CD4-positive, alpha-beta T cell treated with Interferon gamma for 1 hour (primary cell): Measurements from ENCODE around the gene DYNC1I1.

Source experiments
- DNase-seq: peaks from one replicate; pipeline ENCODE4 v3.0.0-alpha.2; 2020

The DYNC1I1 gene

DNA sequence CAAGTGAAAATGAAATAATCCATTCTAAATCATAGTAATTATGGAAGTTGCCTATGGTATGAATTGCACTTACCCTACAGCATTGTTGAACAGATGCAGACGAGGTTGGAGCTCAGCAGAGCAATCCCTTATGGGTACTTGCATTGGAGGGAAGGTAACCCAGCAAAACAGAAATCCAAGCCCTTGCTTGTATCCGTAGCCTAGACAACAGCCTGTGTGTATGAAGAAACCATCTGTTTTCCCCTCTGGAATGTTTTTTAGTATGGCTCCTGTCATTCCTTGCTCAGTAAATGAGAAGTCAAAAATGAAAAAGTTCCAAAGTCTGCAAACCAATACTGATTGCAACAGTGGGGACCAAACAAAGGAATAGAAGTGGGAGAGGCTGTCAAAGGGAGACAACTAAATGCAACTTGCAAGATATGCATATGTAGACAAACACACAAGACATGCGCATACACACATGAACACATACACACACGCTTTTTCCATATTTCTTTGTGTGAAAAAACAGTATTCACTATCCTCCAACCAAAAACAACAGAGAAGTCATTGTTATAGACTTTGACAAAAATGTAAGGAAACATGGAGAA is 260.8 kb downstream of the DYNC1I1 start:
- no peak for DNase-seq

DNA sequence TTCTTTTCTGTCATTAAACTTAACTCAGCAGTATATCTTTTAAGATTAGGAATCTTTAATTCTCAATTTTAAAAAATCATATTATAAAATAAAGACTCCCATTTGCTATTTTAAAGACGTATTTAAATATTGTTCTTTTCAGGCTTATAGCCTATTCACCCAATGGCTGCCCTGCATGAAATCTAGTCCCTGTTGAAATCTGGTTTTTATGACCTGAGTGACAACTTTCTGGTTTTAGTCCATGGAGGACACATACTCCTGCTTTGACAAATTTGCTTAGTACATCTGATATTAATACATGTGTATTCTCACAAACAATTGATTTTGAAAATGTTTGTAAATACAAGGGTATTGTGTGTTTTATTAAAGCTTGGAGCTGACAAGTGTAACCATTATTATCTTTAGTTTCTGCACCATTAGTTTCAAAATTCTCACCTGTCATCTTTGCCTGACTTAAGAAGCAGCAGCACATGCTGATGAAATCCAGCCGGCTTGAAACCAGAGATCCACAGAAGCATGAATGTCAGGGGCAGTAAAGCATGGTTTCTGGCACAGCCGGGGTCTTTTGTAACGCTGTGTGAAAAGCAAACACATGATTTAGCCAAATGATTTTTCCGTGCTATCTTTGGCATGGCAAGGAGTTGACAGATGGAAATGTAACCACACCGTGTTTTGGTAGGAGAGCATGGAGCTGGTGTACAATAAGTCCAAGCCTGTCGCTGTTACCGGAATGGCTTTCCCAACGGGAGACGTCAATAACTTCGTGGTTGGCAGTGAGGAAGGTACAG is 262.8 kb downstream of the DYNC1I1 start:
- DNase-seq: no peak

- no peak for DNase-seq
Measured at GRCh38 chr7:96040250-96040772, 268.0 kb downstream of the DYNC1I1 start.

DNA sequence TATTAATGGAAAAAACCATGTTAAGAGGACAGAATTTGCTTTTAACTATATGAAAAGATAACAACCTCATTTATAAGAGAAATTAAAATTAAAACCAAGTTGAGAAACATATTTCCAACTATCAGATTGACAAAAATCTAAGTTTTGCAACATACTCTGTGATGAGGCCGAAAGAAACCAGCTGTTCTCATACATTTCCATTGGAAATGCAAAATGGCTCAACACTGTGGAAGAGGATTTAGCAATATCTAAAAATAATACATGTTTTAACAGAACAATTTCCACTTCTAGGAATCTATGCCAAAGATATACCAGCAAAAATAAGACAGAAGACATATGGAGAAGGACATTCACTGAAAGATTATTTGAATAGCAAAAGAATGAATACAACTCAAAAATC is 268.8 kb downstream of the DYNC1I1 start:
- DNase-seq: no peak

GRCh38 chr7:96045181-96045580 is 272.8 kb downstream of the DYNC1I1 start:
- no peak for DNase-seq

- DNase-seq: no peak
Measured at GRCh38 chr7:96045919-96046318, 273.6 kb downstream of the DYNC1I1 start.

DNA sequence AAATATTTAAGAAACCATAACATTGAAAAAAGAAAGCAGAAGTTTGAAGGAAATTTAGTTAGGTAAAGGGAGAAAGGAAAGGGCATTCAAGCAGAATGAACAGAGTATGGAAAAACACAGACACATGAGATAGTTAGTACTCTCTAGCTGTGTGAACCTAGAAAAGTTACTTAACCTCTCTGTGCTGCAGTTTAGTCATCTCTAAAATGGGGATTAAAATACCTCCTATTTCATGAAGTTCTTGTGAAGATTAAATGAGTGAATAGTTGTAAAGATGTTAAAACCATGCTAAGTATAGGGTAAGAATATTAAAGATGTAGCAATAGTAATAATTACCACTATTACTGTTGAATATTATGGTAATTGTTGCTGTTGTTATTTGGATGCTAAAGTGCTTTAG is 279.9 kb downstream of the DYNC1I1 start:
- DNase-seq: no peak

DNA sequence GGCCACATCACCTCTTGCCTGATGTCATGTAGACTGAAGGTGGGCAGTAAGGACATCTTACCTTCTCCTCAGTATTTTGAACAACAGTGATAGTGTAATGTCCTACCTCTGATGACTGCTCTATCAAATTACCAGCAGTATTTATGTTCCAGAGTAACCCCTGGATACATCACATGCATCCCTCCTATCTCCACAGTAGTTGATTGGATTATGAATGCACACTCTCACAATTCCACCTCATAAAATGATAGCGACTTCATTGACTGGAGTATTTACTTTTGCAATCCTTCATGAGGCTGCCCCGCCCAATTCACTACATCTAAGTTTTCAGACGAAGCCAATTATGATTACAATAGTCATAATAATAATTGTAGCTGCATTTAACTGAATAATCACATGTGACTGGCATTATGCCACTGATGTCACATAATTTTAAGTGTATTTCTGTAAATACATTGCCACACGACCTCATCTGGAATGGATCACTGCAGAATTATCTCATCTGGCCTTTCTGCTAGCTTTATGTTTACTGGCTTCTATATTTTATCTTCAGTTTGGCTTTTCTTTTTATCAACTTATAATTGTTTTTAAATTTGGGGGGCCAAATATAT is 280.6 kb downstream of the DYNC1I1 start:
- DNase-seq: no peak

GRCh38 chr7:96055717-96056116 is 283.4 kb downstream of the DYNC1I1 start:
- DNase-seq: no peak

DNA sequence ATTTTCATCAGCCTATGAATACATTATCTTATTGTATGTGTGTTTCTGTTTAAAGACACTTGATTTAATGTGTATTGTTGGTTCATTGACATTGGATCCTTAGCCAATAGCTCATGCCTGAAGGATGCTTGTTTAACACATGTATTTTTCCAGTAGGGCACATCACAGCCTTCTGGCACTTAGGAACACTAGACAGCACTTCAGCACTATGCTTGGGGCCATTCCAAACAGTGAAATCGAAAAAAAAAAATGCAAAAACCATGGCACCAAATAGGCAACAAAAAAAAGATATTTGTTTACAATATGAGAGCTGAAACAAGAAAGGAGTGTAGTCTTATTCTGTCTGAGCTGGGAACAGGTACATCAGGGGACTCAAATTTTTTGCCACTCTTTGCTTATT is 286.7 kb downstream of the DYNC1I1 start:
- DNase-seq: no peak

GRCh38 chr7:96061009-96061408 is 288.7 kb downstream of the DYNC1I1 start:
- no peak for DNase-seq

DNA sequence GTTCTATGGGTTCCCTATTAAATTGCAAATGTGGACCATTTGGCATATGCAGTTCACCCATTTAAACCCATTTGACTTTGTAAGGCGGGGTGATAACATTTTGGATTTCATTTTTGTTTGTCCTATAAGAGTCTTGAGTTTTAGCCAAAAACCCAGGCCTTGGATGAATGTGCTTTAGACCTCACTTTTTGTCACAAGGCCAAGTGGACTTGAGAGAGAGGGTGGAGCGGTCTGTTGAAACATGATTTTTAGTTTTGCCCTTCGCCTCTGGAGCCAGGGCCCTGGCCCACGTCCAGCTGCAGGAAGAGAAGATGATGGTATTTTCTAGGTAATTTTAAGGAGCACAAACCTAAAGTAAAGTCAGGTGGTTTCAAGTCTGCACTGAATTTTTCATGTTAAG is 289.5 kb downstream of the DYNC1I1 start:
- DNase-seq: no peak

DNA sequence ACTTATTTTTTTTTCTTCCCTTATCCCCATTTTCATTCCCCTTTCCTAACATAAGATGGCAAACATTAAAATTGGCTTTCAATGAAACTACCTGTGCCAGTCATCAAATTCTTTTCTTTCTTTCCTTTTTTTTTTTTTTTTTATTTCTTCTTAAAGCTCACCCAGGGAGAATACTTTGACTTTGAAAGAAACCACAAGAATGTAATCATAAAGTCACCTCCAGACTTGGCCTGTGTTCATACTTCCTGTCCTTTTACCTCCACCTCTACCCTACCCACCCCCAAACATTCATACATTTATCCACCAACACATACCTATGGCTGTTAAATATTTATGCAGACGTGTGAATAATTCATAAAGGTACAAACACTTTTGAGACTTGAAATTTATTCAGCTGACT is 295.0 kb downstream of the DYNC1I1 start:
- DNase-seq: no peak

DNA sequence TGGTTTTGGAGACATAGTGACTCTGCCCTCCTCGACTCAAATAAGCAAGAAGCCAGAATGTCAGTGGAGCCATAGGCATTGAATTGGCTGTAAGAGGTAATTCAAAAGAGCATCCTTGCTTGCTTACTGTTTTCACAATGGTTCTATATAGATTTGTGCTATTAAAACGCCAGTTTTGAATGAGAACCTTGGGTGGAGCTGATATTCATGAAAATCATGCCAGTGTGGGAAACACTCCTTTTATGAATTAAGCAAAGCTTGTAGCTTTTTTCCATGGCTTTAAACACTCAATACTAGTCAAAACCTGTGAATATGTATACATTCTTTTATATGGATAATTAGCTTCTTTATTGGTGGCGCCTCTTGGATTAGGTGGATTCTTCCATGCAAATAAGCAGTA is 297.0 kb downstream of the DYNC1I1 start:
- no peak for DNase-seq

DNA sequence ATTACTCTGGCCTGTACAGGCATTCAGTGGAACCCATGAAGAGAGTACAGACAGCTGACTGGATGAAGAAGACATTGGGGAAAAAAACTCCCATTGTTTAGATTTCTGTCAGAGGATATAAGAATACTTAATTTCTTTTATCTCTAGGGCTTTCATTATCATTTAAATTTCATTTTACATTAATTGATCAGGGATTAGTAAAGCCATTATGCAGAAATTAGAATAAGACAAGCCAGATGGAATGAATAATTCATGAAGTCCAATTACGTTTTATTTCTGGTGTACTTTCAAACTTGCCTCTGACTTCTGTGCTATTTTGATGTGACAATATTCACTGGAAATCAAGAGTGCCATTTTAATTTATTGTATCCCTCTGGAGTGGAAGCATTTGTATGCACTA is 302.5 kb downstream of the DYNC1I1 start:
- DNase-seq: no peak

DNA sequence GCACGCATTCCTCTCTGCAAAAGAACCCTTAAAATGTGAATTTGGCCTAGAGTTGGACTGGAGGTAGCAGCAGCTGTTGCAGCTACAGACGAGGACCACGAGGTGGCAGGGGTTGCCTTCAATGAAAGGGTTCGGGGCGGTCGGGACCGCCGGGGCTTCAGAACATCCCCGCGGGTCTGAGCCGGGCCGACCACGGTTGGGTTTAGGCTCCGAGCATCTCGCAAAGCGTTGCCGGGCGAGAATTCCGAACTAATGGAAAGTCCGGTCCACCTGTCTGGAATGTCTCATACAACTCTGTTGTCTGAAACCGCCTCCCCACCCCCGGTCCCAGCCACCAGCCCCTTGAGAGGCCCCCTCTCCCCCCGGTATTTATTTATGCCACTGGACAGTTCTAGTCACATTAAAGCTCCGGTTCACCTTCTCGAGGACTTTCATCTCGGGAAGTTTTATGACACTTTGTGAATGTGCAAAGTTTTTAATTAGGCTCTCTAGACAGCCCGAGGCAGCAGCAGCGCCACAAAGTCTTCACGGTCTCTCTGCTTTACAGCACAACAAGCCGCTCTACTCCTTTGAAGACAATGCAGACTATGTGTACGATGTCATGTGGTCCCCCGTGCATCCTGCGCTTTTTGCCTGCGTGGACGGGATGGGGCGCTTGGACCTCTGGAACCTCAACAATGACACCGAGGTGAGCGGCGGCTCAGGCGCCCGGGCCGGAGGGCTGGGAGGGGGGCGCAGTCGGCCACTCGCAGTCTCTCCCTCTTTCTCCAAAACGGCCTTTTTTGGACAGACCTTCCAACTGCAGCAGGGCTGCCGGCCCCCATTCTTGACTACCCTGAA is 303.4 kb downstream of the DYNC1I1 start:
- DNase-seq: peak; percentile 31

DNA sequence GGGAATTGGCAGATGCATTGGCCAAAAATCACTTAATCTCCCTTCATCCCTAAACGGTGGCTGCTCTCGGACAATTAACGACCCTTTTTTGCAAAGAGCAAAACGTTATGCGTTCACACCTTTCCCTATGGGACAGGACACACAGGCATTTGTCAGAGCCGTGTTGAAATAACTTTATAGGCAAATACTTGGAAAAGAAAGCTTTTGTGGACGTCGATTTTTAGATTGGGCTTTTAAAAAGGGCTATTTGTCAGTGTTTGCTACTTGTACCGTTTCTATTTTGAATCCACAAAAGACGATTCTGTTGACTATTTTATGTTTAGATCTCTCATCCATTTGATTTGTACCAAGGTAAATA is 304.0 kb downstream of the DYNC1I1 start:
- DNase-seq: no peak

DNA sequence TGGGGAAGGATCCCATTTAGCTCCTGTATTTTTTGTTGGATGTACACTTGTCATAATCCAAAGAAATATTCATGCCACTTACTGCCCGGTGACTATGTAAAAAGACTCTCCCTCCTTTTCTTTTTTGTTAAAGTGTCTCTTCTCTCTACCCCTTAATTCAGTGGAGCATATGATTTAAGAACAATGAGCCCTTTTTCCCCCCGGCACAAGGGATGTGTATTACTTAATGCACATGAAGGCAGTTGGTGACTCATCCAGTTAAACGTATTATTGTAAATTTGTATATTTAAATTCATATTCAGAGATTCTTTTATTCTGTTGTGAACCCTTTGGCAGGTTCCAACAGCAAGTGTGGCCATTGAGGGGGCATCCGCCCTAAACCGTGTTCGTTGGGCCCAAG is 307.7 kb downstream of the DYNC1I1 start:
- DNase-seq: no peak

DNA sequence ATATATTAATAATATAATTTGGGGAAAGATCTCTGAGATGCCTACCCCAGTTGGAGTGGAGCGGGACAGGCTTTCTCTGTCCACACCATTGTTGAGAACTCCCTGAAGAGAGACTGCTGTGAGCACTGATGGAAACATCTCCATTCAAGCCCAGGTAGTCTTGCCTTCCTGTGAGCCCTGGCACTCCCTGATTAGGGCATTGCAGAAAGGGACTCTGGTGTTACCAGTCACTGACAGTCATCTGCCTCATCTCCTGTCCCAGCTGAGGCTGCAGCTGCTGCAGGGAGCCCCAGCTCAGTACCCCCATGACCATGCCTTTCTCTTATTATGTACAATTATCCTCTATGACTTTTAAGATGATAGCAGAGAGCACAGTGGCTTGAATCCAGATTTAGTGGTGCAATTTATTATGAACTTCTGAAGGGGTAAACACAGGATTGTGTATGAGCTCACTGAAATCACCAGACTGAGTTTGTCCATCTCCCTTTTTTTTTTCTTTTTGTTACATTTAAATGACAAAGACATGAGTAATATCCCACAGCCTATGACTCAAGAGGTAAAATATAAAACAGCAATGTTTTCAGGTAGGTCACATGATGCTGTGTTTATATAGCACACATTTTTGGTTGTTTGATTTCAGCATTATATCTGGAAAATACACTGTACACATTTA is 312.7 kb downstream of the DYNC1I1 start:
- no peak for DNase-seq

DNA sequence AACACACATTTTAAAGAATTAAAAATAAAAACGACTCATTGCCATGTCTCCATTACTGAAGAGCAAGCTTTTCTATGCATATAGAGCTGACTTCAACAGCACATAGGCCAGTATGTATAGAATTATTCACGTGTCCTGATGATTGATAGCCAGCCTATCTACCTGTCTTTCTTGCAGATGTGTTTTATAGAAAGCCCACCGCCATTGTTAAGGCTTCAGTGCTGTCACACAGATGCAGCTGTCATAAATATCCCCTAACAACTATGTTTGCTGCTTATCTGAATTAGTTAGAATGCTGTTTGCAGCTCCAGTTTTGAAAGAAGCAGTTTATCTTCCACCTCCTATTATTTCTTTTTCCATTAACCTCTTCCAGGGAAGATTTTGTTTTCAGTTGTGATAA is 313.6 kb downstream of the DYNC1I1 start:
- no peak for DNase-seq

DNA sequence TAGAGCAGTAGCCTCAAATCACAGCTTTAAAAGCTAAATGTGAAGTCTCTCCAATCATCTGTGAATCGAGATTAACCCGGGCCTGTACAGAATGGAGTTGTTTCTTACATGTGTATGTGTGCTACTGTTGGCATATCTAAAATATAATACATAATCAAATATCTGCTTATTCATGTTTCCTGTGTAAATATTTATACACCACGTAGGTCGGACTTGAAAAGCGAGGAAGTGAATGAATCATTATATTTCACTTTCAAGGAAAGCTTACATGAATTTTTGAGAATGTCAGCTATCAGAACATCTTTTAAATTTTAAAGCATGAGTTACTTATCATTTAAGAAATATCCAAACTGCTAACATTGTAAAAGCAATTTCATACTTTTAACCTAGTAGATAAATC is 316.2 kb downstream of the DYNC1I1 start:
- no peak for DNase-seq

- no peak for DNase-seq
Measured at GRCh38 chr7:96089511-96089910, 317.2 kb downstream of the DYNC1I1 start.

DNA sequence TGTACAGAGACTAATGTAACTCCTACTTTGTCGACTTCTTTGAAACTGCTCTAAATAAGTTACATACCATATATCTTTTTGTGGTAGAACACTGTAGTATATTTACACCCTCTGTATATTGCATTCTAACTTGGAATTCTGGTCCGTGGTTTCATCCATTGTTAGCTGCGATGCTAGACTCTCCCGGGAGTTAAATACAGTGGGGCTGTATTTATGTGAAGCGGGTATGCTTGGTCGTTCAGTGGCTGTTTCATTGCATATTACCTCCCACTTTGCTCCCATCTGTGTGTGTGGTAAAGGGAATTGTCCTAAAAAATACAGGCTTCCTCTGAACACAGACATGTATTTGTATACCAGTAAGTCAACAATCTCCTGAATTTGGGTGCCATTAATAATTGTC is 318.4 kb downstream of the DYNC1I1 start:
- no peak for DNase-seq
